Hypothalamus (tissue), 51 donors: ENCODE results near the gene TNFRSF13B.
A peak's percentile ranks its signal among the peaks of the same experiment; 100 is the strongest.
"Not testable (repeated sequence)": the region's sequence is repeated elsewhere in the genome, so short reads cannot be mapped to it uniquely, and the experiment has no call there.

Experiments used
- DNase-seq, 51 donors: peaks; one replicate each; lab custom pipeline; 2025; lab: John Stamatoyannopoulos, UW

TNFRSF13B gene

DNA sequence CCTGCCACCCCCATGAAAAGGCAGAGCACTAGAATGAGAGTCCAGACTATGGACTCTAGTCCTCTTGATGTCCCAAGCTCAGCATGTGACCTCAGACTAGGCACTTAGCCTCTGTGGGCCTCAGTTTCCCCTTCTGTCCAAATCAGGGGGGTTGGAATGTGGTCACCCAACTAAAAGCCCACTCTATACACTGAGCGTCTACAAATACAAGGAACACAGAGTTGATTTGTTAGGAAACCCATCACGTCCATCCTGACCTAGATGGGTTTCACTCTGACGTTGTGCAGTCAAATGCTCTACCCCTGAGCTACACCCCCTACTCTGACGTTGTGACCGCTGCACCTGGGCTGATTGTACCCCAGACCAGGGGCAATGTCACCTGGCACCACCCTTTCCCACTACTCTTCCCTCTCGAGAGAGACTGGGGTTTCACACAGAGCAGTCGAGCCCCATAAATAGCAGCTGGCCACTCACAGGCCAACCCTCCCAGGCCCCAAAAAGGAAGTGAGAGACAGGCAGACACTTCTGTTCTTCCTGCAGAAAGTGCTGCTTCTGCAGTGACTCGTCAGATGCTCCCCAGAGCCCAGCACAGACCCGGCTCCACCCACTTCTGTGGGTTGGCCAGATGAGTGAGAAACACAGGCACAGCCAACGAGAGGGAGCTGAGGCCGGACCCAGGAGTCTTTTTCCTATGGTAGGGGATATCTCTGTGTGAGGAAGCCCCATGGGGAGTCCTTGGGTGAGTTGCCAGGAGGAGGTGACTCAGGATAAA lies 16.1 kb upstream of the TNFRSF13B start:
- DNase-seq, result peak in 36 of 51 donors; percentile 7 to 77 (median 36)

DNA sequence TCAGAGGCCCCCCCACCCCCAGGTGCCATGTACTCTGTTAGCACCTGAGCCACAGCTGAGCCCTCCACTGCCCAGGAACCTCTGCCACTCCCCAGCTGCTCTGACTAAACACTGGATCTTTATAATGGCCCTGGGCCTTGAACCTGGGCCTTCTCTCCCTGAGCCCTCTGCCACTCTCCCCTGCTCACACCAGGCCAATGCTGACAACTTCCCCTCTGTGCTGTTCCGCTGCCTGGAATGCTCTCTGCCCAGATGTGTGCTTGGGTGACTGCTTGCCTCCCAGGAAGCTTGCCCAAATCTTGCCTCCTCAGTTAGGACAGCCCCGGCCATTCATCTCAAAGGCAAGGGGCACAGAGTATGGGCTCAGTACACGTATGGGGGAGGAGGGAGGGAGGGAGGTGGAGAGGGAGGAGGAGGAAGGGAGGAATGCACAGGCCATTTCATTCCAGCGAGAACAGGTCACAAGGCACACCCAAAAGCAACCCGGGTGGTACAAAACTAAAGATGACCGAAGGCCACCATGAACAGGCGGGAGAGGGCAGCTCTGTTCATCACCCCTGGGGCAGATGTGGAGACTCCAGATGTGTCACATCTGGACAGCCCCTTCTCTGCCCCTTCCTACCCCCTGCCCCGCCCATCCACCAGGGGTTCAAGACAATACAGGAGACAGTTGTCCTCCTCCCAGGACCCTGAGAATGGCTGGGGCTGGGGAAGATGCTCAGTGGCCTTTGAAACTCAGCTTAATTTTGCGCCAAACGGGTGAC lies 15.3 kb upstream of the TNFRSF13B start:
- DNase-seq, result no peak

DNA sequence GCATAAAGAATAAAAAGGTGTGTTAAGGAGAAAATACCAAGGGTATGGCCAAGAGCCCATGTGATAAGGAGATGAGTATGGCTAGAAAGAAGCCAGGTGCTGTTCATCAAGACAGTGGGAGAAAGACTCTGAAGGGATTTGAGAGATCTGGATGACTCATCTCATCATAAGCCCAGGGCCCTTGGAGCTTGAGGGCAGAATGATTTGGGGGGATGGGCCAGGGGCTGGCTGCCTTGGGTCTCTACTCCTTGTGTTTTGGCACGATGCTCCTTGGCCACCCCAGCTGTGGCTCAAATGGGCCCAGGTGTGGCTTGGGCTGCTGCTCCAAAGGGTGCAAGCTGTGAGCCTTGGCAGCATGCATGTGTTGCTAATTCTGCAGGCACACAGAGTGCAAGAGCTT lies 14.5 kb upstream of the TNFRSF13B start:
- no peak for DNase-seq

GRCh38 chr17:16981928-16982327 lies 10.0 kb upstream of the TNFRSF13B start:
- no peak for DNase-seq

- DNase-seq, result no peak
These were observed 9.2 kb upstream of the TNFRSF13B start for GRCh38 chr17:16980813-16981731.

DNA sequence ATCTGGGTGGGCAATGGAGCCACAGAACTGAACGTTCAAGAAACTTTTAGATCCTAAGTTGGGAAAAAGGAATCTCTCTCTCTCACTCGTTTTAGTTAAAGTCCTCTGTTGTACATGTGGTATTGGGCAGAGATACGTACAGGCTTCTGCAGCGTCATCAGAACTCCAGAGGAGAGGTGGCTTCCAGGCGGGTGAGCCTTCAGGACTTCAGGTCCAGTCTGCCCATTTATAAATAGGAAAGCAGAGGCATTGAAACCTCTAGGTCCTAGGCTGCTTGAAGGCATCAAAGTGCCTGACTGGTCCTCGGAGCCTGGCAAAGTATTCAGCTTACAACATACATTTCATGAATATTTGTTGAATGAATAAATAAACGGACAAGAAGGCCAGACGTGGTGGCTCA lies 8.1 kb upstream of the TNFRSF13B start:
- DNase-seq, result no peak

GRCh38 chr17:16979237-16979823 lies 7.4 kb upstream of the TNFRSF13B start:
- not testable (repeated sequence) for DNase-seq

GRCh38 chr17:16977932-16978331 lies 6.0 kb upstream of the TNFRSF13B start:
- no peak for DNase-seq

- no peak for DNase-seq
These were observed 5.0 kb upstream of the TNFRSF13B start for GRCh38 chr17:16976725-16977550.

DNA sequence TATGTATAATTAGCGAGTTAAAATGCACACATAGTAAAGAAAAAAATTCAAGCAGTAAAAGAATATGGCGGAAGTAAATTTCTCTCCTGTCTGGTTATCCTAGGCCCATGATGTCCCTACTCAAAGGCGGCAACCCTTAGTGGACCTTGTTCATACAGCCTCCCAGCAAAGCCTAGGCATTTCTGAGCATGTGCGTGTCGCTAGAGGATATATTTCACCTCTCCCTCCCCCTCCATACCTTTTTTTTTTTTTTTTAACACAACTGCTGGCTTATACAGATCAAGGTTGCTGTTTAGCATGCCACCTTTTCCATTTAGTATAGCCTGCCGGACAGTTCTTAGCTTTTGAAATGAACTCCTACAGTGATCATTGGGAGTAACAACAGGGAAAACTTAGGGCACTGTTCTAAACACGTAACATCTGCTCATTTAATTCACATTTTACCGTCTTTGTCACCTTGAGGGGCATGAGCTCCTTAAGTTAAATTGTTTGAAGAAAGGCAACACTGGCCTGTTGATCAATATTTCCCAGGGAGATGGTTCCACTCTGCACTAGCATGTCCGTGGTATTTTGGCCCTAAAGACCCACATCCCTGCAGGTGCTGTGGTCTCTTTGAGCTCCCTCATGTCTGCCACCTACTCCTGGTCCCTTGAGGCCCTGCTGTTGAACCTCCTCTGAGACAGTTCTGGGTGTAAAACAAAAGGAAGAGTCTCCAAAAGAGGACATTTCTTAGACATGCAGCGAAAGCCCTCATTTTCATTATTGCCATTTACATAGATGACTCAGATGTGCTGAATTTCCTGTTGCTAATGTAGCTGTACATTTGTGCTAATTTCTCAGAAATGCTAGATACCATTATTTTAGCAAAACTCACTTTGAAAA lies 4.1 kb upstream of the TNFRSF13B start:
- no peak for DNase-seq

- DNase-seq, result no peak
These were observed 3.3 kb upstream of the TNFRSF13B start for GRCh38 chr17:16975277-16975651.

DNA sequence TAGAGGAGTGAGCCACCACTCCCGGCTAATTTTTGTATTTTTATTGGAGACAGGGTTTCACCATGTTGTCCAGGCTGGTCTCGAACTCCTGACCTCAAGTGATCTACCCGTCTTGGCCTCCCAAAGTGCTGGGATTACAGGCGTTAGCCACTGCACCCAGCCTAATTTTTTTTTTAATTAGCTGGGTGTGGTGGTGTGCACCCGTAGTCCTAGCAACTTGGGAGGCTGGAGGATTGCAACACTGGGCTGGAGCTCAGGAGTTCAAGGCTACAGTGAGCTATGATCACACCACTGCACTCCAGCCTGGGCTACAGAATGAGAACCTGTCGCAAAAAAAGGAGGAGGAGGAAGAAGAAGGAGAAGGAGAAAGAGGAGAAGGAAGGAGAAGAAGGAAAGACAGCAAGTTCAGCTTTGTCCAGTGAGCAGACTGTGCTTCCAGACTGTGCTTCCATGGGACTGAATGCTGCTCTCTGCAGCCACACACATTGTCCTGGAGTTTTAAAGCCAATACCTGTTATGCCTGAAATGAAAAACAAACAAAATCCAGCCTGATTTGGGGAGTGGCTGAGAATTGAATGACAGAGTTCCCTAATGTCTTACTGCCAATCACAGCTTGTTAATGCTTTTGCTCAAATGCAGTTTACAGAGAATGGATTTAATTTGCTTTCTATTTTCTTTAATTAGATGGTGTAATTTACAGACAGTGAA lies 2.8 kb upstream of the TNFRSF13B start:
- no peak for DNase-seq

DNA sequence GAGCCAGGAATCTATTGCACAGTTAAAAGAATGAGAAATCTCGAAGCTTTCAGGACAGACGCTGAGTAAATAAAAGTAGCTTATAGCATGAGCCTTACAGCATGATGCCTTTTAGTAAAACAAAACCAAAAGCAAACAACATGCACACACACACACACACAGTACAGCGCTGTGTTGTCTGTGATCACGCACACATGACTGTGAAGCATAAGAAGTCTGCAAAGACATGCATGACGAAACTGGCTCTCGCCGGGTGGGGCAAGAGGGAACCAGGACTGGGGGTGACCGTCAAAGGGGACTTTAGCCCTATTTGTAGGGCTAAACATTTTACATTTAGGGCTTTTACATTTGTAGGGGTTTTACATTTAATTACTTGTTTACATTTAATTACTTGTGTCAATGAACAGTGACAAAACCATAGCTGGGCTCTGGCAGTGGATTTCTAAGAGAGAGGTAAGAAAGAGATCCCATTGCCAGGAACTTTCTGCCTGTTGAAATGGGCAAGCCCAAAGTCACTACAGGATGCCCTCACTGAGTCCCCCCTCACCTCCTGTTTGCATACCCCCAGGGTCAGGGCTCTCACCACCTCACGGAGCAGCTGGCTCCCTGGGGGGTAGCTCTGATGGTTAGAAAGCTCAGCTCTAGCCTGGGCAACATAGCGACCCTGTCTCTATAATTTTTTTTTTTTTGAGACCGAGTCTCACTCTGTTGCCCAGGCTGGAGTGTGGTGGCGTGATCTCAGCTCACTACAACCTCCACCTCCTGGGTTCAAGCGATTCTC lies 2.0 kb upstream of the TNFRSF13B start:
- DNase-seq, result no peak

DNA sequence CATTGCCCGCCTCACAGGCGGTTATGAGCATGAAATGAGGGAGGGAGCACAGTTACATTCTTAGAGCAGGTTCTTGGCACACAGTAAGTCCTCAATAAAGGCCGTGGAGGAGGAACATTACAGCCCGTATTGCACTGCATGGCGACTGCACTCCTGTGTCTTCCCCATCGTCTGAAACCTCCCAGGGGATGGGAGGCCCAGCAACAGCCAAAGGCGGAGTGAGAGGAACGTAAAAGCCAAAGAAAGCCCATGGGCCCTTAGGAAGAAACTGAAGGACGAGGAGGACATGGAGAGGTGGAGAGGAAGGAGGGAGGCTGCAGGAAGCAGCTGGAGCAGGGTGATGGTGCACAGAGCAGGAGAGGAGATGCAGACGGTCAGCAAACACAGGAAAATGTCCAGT lies 1.1 kb upstream of the TNFRSF13B start:
- DNase-seq, result not testable (repeated sequence)

DNA sequence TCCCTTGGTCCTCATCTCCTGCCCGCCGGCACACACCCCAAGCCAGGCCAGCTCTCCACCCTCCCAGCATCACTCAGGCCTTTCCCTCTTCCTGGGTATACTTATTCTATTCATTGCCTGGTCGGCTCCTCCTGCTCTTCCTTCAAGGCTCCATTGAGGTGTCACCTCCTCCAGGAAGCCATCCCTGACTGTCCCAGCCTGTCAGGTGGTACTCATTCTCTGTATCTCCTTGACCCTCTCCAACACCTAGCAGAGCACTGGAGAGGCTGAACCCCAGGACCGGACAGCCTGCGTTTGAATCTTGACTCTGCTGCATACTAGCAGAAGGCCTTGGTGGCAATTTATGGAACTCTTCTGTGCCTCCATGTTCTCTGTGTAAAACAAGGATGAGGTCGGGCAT lies 428 bp upstream of the TNFRSF13B start:
- DNase-seq, result no peak

- no peak for DNase-seq
These were observed 1.7 kb downstream of the TNFRSF13B start for GRCh38 chr17:16969931-16970906.
